Aorta (tissue), 5 donors: ENCODE measurements around the gene DLAT. TPM values are rescaled to one million over a fixed set of nuclear protein-coding genes. Genes with fewer than 3 reads are reported as not detected.

Experiments
- ATAC-seq: fragments of 200-7000 bp; cut with Tn5 transposase; one replicate; pipeline ENCODE4 v1.9.1; 2022; ENCODE audit warnings: moderate library complexity; ENCODE audit not compliant: low FRiP score
- DNase-seq, 2 donors: peaks; one replicate each; pipeline ENCODE4 v3.0.0-alpha.2; 2020
- H3K27ac ChIP-seq, 2 donors: one replicate each; pipeline ENCODE4 v1.5.1; 2013; ENCODE audit warnings: low read length in 2 of 2, mild to moderate bottlenecking in 2 of 2, moderate library complexity in 2 of 2, control low read depth in 1 of 2, inconsistent platforms in 1 of 2, low read depth in 1 of 2
- H3K27me3 ChIP-seq, 2 donors: one replicate each; pipeline ENCODE4 v1.6.1; 2013; ENCODE audit warnings: control low read depth in 1 of 2, low read length in 1 of 2, mild to moderate bottlenecking in 1 of 2, moderate library complexity in 1 of 2; ENCODE audit not compliant: insufficient read depth in 2 of 2, control insufficient read depth in 1 of 2
- H3K36me3 ChIP-seq, 2 donors: one replicate each; pipeline ENCODE4 v1.6.1; 2013; ENCODE audit warnings: control low read depth in 1 of 2, low read length in 1 of 2, mild to moderate bottlenecking in 1 of 2; ENCODE audit not compliant: insufficient read depth in 2 of 2, control insufficient read depth in 1 of 2
- H3K4me1 ChIP-seq, 2 donors: one replicate each; pipeline ENCODE4 v1.6.1; 2013; ENCODE audit warnings: low read length in 2 of 2, control low read depth in 1 of 2, mild to moderate bottlenecking in 1 of 2, moderate library complexity in 1 of 2; ENCODE audit not compliant: insufficient read depth in 2 of 2, control insufficient read depth in 1 of 2
- H3K4me3 ChIP-seq, 2 donors: one replicate each; pipeline ENCODE4 v1.5.1; 2013; ENCODE audit warnings: low read length in 2 of 2, control low read depth in 1 of 2, mild to moderate bottlenecking in 1 of 2
- H3K9me3 ChIP-seq: one replicate; pipeline ENCODE4 v1.6.1; 2013; ENCODE audit warnings: mild to moderate bottlenecking, low read length; ENCODE audit not compliant: control insufficient read depth
- WGBS, 2 donors: extraction: QIAGEN DNeasy Blood & Tissue Kit; methylation state at CpG; one replicate each; pipeline ENCODE4 v1.1.7; 2013; 5-methylcytosine and 5-hydroxymethylcytosine counted together
- intact Hi-C, 2 donors: fragments of 100-400 bp; cut with DNase I; formaldehyde crosslinking; loops; one replicate each; pipeline versions ENCODE4 v1.14.2 to v1.15.0; 2022
- polyA plus RNA-seq, 2 donors: library from polyadenylated mRNA; stranded (reverse); fragments of 200-250 nt; gene quantifications; one replicate each; pipeline ENCODE4 v1.2.3, GENCODE V29; 2013
- total RNA-seq, 2 donors: library from RNA; stranded (reverse); fragmentation: NEBNext Ultra II Directional; extraction: Animal tissue kit (Norgen Biotek cat#: 25700); gene quantifications; one replicate each; pipeline ENCODE4 v1.2.1, GENCODE V29; 2021
- donor health status: healthy with polysubstance abuse.
- donor health status: Bipolar disorder and iron deficiency.
- donor health status: DM: no; HTN: no; CAD: no.
- donor health status: DM: no; HTN: no; CAD: no.
- donor health status: DM: yes; HTN: yes; CAD: no.

DLAT gene
- total and polyA plus RNA-seq, 4 donors = 11.9 to 20.8 (median 16.8) TPM

DNA sequence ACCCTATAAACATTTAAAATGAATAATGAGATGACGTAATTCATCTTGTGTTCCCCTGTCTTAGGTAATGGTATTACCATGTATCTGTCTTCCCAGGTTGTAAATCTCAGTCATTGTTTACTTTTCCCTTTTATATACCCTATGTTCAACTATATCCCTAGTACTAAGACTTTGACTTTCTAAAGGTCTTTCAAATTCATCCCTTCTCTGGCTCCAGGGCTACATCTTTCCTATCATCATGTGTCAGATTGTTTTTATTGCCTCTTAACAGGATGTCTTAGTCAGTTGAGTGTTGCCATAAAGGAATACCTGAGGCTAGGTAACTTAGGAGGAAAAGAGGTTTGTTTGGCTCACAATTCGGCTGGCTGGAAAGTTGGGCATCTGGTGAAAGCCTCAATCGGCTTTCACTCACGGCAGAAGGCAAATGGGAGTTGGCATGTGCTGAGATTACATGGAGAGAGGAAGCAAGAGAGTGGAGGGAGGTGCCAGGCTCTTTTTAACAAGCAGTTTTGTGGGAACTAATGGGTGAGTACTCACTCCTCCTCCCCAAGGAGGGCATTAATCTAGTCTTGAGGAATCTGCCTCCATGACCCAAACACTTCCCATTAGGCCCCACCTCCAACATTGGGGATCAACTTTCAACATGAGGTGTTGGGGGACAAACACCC is 11.6 kb upstream of the DLAT start:
- WGBS, 2 donors = 85% methylated on average over 4 of the region's 4 CpGs

DNA sequence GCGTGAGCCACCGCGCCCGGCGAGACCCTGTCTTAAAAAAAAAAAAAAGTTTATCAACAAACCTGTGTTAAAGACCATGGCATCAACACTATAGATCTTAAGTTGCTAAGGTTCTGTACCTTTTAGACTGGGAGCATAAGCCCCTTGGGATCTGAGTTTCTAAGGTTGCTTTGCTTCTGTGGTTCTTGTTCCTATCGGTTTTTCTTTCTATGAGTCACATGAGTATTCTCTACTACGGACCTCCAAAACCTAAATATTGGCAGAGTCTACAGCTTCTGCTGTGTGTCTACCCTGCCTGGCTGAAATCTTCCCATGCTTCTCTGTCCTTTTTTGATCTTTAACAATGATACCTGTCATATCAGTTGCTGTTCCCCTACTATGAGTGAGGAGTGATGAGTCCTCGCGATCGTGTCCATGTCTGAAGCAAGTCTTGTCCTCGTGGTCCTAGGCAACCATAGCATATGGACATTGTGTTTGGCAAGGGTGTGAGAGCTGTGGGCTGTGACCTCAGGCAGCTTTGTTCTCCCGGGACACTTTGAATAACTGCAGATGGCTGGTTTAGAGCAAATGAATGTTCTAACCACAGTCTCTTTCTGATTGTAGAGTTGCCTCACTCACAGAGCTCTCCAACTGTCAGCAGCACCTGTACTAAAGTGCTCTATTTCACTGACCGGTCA is 9.0 kb upstream of the DLAT start:
- Histone ChIP-seq H3K27ac (peak overlapping the region; percentile 29 to 93), H3K27me3 (no peaks in the 10 kb centered on the region), H3K4me1 (no peaks in the 10 kb centered on the region), H3K36me3 (peaks cover 0 to 7% of the 10 kb centered on the region in 2 donors), H3K9me3 (no peaks in the 10 kb centered on the region), H3K4me3 (no peak overlapping the region)
- intact Hi-C loops = no loop called here
- no peak for ATAC-seq
- DNase-seq = no peak
- 67% methylated on average over 13 of the region's 13 CpGs for WGBS, 2 donors

More for the DNA sequence above, 11.6 kb upstream of the DLAT start:
- no peaks in the 10 kb centered on the region for H3K27me3 ChIP-seq
- no peak for ATAC-seq
- H3K27ac ChIP-seq = no peak overlapping the region
- H3K4me1 ChIP-seq = no peaks in the 10 kb centered on the region
- H3K36me3 ChIP-seq = no peaks in the 10 kb centered on the region
- DNase-seq = no peak
- H3K9me3 ChIP-seq = no peaks in the 10 kb centered on the region
- H3K4me3 ChIP-seq = no peak overlapping the region
- intact Hi-C loops = no loop called here

DNA sequence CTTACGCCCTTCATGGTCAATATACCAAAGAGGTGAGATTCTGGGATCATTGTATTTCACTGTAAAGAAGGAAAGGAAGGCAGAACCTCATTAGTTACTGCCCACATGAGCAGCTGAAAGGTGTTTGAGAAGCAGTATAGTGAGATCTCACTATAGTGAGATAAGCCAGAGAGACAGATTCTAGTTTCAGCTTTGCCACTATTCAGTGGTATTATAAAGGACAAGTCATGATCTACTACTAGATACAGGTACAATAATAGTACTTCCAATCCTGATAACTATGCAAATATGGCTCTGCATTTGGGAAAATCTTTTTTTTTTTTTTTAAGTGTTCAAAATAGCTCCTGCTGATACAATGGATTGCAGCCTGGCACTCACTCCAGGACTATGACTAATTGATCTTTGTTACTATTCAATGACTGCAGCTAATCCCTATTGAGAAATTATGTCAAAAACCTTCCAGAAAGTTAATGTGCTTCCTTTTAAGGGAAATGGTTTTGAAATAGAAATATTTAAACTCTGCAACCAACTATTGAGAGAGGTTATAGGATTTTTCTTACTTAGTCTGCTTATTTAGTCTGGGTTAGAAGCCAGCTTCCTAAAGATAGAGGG is 8.3 kb upstream of the DLAT start:
- no peaks in the 10 kb centered on the region for H3K27me3 ChIP-seq
- DNase-seq (no peak), ATAC-seq (peak; percentile 41)
- H3K4me3 ChIP-seq = no peak overlapping the region
- H3K9me3 ChIP-seq = no peaks in the 10 kb centered on the region
- 80 to 81% methylated on average over 1 of the region's 1 CpG for WGBS, 2 donors
- peaks cover 0 to 7% of the 10 kb centered on the region in 2 donors for H3K36me3 ChIP-seq
- peak overlapping the region; percentile 29 to 66 for H3K27ac ChIP-seq
- no peaks in the 10 kb centered on the region for H3K4me1 ChIP-seq
- intact Hi-C loops = no loop called here

DNA sequence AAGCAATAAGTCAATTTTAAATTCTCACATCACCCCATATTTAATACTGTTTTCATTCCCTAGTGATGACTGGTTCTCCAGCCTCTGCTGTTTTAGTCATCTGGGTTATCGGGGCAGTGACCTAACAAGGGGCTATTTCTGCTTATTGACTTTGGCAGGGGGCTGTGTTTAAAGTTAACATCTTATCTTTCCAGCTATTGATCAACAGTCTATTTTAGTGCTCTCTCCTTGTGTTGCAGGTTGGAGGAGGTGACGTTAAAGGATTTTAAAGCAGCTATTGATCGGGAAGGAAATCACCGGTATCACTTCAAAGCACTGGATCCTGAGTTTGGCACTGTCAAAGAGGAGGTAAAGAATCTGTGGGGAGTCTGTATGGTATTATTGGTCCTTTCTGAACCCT is 7.7 kb upstream of the DLAT start:
- Histone ChIP-seq H3K4me3 (no peak overlapping the region), H3K36me3 (peaks cover 0 to 7% of the 10 kb centered on the region in 2 donors), H3K27me3 (no peaks in the 10 kb centered on the region), H3K4me1 (no peaks in the 10 kb centered on the region), H3K27ac (peak overlapping the region; percentile 76 to 96), H3K9me3 (no peaks in the 10 kb centered on the region)
- ATAC-seq (peak; percentile 59), DNase-seq (no peak)
- WGBS, 2 donors = 10 to 13% methylated on average over 4 of the region's 4 CpGs
- intact Hi-C loops = no loop called here

DNA sequence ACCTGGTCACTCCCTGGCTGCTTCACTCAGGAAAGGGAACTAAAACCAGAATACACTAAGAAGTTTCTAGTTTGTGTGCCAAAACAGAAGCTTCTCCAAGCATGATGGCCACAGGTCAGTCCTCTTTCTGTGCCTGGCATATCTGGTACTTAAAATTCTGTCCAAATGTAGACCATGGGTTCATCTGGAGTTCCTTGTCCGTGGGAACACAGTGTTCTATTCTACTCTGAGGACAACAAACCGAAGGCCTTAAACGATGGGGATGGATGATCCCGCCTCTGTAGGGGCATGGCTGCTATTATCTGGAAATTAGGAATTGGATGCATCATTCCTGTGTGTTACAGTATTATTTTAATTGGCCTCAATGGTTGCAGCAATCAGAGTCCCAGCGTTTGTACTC is 6.1 kb upstream of the DLAT start:
- H3K9me3 ChIP-seq = no peaks in the 10 kb centered on the region
- peak overlapping the region in 1 of 2 donors; percentile 43 for H3K27ac ChIP-seq
- H3K4me1 ChIP-seq = no peaks in the 10 kb centered on the region
- ATAC-seq (no peak), DNase-seq (no peak)
- peaks cover 0 to 7% of the 10 kb centered on the region in 2 donors for H3K36me3 ChIP-seq
- H3K27me3 ChIP-seq = no peaks in the 10 kb centered on the region
- no peak overlapping the region for H3K4me3 ChIP-seq
- WGBS, 2 donors = 80 to 81% methylated on average over 5 of the region's 5 CpGs
- intact Hi-C loops = no loop called here

DNA sequence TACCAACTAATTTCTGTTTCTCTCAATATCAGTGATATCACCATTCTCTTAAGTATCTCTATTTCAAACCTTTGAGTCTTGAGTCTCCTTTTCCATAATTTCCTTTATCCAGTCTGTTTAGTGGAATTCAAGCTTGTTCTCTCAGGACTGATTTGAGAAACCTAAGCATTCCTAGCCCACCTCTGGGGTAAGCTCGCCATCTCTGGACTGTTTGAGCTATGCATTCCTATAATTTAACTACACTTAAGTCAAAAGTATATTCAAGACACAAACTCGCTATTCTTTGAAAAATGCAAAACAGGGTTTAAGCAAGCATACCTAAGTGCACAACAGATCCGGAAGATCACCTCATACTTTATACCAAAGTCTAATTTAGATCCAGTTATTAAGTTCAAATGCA is 2.1 kb upstream of the DLAT start:
- no peaks in the 10 kb centered on the region for H3K27me3 ChIP-seq
- no peaks in the 10 kb centered on the region for H3K4me1 ChIP-seq
- H3K4me3 ChIP-seq = no peak overlapping the region
- 80 to 84% methylated on average over 3 of the region's 3 CpGs for WGBS, 2 donors
- ATAC-seq = no peak
- H3K36me3 ChIP-seq = peaks cover 0 to 7% of the 10 kb centered on the region in 2 donors
- intact Hi-C loops = no loop called here
- no peaks in the 10 kb centered on the region for H3K9me3 ChIP-seq
- no peak overlapping the region for H3K27ac ChIP-seq
- DNase-seq = no peak

DNA sequence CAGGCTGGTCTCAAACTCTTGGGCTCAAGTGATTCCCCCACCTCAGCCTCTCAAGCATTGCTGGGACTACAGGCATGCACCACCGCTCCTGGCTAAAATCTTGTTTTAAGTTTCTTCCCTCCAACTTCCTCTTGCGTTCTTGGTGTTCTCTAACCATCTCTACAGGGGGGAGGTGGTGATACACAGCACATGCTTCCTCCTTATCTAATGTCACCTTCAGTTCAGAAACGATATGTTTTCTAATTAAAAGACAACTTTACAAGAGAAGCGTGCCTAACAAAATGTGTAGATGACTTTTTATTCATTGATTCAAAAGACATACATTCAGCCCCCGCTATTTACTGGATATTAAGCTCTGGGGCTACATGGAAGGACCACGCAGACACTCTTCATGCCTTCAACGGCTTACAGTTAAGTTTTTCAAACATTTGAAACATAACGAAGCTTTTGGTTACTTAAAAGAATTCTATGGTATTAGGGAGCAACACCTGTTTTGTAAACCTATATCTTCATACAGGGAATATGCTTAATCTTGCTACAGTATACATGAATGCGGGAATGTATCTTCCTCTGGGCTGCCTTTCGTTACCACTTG is 933 bp upstream of the DLAT start:
- whole genome bisulfite sequencing, 2 donors = 18 to 20% methylated on average over 10 of the region's 10 CpGs
- Histone ChIP-seq H3K27ac (peak overlapping the region; percentile 18 to 69), H3K27me3 (no peaks in the 10 kb centered on the region), H3K4me1 (no peaks in the 10 kb centered on the region), H3K9me3 (no peaks in the 10 kb centered on the region), H3K4me3 (peak overlapping the region; percentile 53 to 57), H3K36me3 (peaks cover 2 to 6% of the 10 kb centered on the region in 2 donors)
- ATAC-seq (no peak), DNase-seq (no peak)
- intact Hi-C loops = no loop called here

DNA sequence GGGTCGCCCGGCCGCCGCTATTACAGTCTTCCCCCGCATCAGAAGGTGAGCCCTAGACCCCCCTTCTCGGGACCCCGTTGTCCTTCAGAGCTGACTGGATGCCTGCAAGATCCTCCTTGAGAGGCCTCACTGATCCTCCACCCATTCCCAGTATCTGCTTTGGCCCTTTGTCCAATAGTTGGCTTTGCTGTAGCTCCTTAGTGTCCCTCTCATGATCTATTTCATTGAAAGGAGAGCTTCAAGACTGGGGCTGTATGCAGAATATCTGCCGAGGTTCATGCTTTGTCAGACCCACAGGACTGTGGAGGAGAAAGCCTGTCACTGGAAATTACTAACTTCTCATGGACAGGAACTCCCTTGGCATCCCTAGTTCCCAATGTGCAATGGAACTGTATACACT is 499 bp downstream of the DLAT start:
- 1% methylated on average over 8 of the region's 8 CpGs for WGBS, 2 donors
- Histone ChIP-seq H3K9me3 (no peaks in the 10 kb centered on the region), H3K27ac (peak overlapping the region in 1 of 2 donors; percentile 69), H3K36me3 (peaks cover 2 to 5% of the 10 kb centered on the region in 2 donors), H3K4me1 (no peaks in the 10 kb centered on the region), H3K27me3 (no peaks in the 10 kb centered on the region), H3K4me3 (peak overlapping the region; percentile 53 to 57)
- intact Hi-C loops = no loop called here
- no peak for ATAC-seq
- no peak for DNase-seq
